Caco-2 (cell line): ENCODE measurements around the gene TMPRSS7. TPM values are rescaled to one million over a fixed set of nuclear protein-coding genes. Genes with fewer than 3 reads are reported as not detected.

Experiments
- BruUV-seq: library from RNA; stranded (reverse); fragments of 400-500 nt; replicated peaks from 2 replicates; lab custom pipeline; 2021; lab: Mats Ljungman, UMichigan
- CTCF ChIA-PET: fragments of 300-600 bp; sonication (Branson Sonifier 250); formaldehyde crosslinking; loops from one replicate; lab custom pipeline; 2022; ENCODE audit warnings: antibody characterized with exemption; lab: Charles Lee
- POLR2A ChIA-PET: fragments of 300-600 bp; sonication (Branson Sonifier 250); formaldehyde crosslinking; loops from one replicate; lab custom pipeline; 2022; ENCODE audit warnings: antibody characterized with exemption; lab: Charles Lee
- DNase-seq, 2 experiments: peaks; one replicate each; pipeline versions ENCODE4 v3.0.0 to v3.0.0-alpha.2; 2020 to 2022
- H3K27me3 ChIP-seq: replicated peaks from 2 replicates; pipeline ENCODE4 v1.6.0; 2011; ENCODE audit warnings: low read length; ENCODE audit not compliant: control insufficient read depth, insufficient read depth
- H3K36me3 ChIP-seq: 2 replicates; pipeline ENCODE4 v1.5.1; 2011; ENCODE audit warnings: low read length; ENCODE audit not compliant: control insufficient read depth, insufficient read depth
- H3K4me1 ChIP-seq: fragments of 250-450 bp; sonication (Bioruptor Pico); 2 replicates; pipeline ENCODE4 v1.5.1; 2020; ENCODE audit warnings: mild to moderate bottlenecking
- H3K4me3 ChIP-seq: 2 replicates; pipeline ENCODE4 v1.5.1; 2011; ENCODE audit warnings: low read depth, mild to moderate bottlenecking, control low read depth, low read length
- H3K9me3 ChIP-seq: fragments of 250-450 bp; sonication (Bioruptor Pico); 2 replicates; pipeline ENCODE4 v1.5.1; 2020; ENCODE audit warnings: mild to moderate bottlenecking, moderate library complexity
- H3K27ac Mint-ChIP-seq: one replicate; pipeline ENCODE4 v1.8.0; 2022; ENCODE audit warnings: mixed read lengths; ENCODE audit not compliant: unreplicated experiment
- H3K27me3 Mint-ChIP-seq: one replicate; pipeline ENCODE4 v1.8.0; 2022; ENCODE audit warnings: mixed read lengths; ENCODE audit not compliant: insufficient read depth, unreplicated experiment
- H3K36me3 Mint-ChIP-seq: one replicate; pipeline ENCODE4 v1.8.0; 2022; ENCODE audit warnings: mild to moderate bottlenecking, mixed read lengths; ENCODE audit not compliant: insufficient read depth, unreplicated experiment
- H3K4me1 Mint-ChIP-seq: one replicate; pipeline ENCODE4 v1.8.0; 2022; ENCODE audit warnings: low read depth, mixed read lengths; ENCODE audit not compliant: unreplicated experiment
- H3K4me3 Mint-ChIP-seq: one replicate; pipeline ENCODE4 v1.8.0; 2022; ENCODE audit warnings: mild to moderate bottlenecking, moderate library complexity, mixed read lengths; ENCODE audit not compliant: unreplicated experiment
- H3K9me3 Mint-ChIP-seq: one replicate; pipeline ENCODE4 v1.8.0; 2022; ENCODE audit warnings: mixed read lengths; ENCODE audit not compliant: unreplicated experiment
- intact Hi-C: fragments of 100-400 bp; cut with micrococcal nuclease; formaldehyde crosslinking; loops from one replicate; pipeline ENCODE4 v1.10.0; 2022; ENCODE audit not compliant: unreplicated experiment
- total RNA-seq: library from RNA; stranded (reverse); gene quantifications from 2 replicates; pipeline ENCODE4 v1.2.3, GENCODE V29; 2022
- TF ChIP-seq, protein P1 (sequence below), 2 experiments: fragments of 200-600 bp in 1 of 2; IDR thresholded peaks; 1 replicate in 1 of 2; 2 replicates in 1 of 2; pipeline versions ENCODE4 v1.5.1 to v1.8.0; 2011 to 2022; ENCODE audit warnings: antibody characterized with exemption in 1 of 2, control low read depth in 1 of 2, inconsistent platforms in 1 of 2, low read depth in 1 of 2, low read length in 1 of 2, mild to moderate bottlenecking in 1 of 2, moderate library complexity in 1 of 2; ENCODE audit not compliant: insufficient read depth in 1 of 2, severe bottlenecking in 1 of 2, unreplicated experiment in 1 of 2

TMPRSS7 gene
- total RNA-seq, 1 experiment from 2014 or later, result 0.36 TPM

DNA sequence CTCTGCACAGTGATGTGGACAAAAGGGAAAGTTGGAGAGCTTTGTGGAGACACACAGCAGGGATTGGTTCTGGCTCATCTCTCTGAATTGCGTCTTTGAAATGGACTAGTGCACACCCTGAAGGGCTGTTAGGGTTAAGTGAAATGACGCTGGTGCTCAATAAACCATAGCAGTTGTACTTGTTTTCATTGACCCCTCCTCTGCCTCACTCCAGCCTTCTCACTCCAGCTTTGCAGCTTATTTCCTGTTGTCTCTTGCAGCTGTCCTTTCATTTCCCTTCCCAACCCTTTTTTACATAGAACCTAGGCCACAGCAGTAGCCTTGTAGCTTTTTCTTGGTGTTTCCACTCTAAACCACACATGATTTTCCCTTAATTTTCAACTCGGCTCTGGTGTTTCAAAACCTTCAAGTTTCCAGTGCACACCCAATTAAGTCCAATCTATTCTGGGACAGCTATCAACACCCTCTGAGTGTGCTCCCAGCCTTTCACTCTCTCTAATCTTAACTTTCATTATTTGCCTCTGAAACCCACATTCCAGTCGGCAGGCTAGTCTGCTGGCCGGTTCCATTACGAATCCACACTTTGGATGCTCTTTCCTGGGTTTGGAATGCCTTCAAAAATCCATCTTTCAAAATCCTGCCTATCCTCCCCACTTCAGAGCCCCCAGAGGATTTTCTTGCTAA is 58.1 kb downstream of the TMPRSS7 start:
- Histone ChIP-seq H3K4me3 (no peak overlapping the region), H3K36me3 (peaks cover 2% of the 10 kb centered on the region; the same call in 1 of the 2 replicates), H3K27me3 (no peaks in the 10 kb centered on the region), H3K4me1 (peaks cover 65% of the 10 kb centered on the region), H3K9me3 (no peaks in the 10 kb centered on the region)
- no peaks in the 10 kb centered on the region for H3K9me3 Mint-ChIP-seq
- peak overlapping the region; percentile 13 for H3K4me3 Mint-ChIP-seq
- no TSS peak for BruUV-seq
- CTCF ChIA-PET, result no interaction called here
- H3K36me3 Mint-ChIP-seq, result peaks cover 81% of the 10 kb centered on the region
- H3K4me1 Mint-ChIP-seq, result peaks cover 52% of the 10 kb centered on the region
- intact Hi-C loops, result loop anchor here (5.0 kb wide), 1 partner anchor 105 kb away; no protein-coding TSS in a partner anchor
- POLR2A ChIA-PET, result interaction anchor here (1.1 kb wide), 1 partner anchor 114 kb away, joined by 4 read pairs; the partner anchor contains the start of gene ABHD10
- DNase-seq, result no peak
- TF ChIP-seq, protein P1, sequence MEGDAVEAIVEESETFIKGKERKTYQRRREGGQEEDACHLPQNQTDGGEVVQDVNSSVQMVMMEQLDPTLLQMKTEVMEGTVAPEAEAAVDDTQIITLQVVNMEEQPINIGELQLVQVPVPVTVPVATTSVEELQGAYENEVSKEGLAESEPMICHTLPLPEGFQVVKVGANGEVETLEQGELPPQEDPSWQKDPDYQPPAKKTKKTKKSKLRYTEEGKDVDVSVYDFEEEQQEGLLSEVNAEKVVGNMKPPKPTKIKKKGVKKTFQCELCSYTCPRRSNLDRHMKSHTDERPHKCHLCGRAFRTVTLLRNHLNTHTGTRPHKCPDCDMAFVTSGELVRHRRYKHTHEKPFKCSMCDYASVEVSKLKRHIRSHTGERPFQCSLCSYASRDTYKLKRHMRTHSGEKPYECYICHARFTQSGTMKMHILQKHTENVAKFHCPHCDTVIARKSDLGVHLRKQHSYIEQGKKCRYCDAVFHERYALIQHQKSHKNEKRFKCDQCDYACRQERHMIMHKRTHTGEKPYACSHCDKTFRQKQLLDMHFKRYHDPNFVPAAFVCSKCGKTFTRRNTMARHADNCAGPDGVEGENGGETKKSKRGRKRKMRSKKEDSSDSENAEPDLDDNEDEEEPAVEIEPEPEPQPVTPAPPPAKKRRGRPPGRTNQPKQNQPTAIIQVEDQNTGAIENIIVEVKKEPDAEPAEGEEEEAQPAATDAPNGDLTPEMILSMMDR (IDR thresholded peaks at IDR 0.05; ENCODE audit: insufficient read depth in 1 of 2, low read depth in 1 of 2, low read length in 1 of 2, severe bottlenecking in 1 of 2, unreplicated experiment in 1 of 2), result no peak
- H3K27ac Mint-ChIP-seq, result peak overlapping the region; percentile 29
- no peaks in the 10 kb centered on the region for H3K27me3 Mint-ChIP-seq

DNA sequence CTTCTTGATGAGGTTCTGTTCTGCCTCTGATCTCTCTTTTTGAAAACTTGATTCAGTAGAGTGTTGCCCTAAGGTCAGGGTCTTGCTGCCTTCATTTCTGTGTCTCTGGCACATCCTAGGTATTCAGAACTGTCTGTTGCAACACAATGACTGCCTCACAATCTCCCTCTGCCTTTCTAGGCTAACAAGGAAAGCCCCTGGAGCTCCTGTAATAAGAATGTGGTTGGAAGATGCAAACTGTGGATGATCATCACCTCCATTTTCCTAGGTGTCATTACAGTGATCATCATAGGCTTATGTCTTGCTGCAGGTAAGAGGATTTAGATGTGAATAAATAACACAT is 58.6 kb downstream of the TMPRSS7 start:
- Mint-ChIP-seq H3K27ac (peak overlapping the region; percentile 29), H3K4me3 (peak overlapping the region; percentile 13), H3K27me3 (no peaks in the 10 kb centered on the region), H3K4me1 (peaks cover 47% of the 10 kb centered on the region), H3K36me3 (peaks cover 80% of the 10 kb centered on the region), H3K9me3 (no peaks in the 10 kb centered on the region)
- Histone ChIP-seq H3K36me3 (peaks cover 2% of the 10 kb centered on the region; the same call in 1 of the 2 replicates), H3K27me3 (no peaks in the 10 kb centered on the region), H3K4me3 (no peak overlapping the region), H3K4me1 (peaks cover 61% of the 10 kb centered on the region), H3K9me3 (no peaks in the 10 kb centered on the region)
- ChIA-PET CTCF (no interaction called here), POLR2A (interaction anchor here (1.1 kb wide), 1 partner anchor 115 kb away, joined by 4 read pairs; the partner anchor contains the start of gene ABHD10)
- intact Hi-C loops, result loop anchor here (5.0 kb wide), 1 partner anchor 106 kb away; no protein-coding TSS in a partner anchor
- no TSS peak for BruUV-seq
- TF ChIP-seq, protein P1 (IDR thresholded peaks at IDR 0.05; ENCODE audit: insufficient read depth in 1 of 2, low read depth in 1 of 2, low read length in 1 of 2, severe bottlenecking in 1 of 2, unreplicated experiment in 1 of 2), result no peak
- DNase-seq, result no peak

DNA sequence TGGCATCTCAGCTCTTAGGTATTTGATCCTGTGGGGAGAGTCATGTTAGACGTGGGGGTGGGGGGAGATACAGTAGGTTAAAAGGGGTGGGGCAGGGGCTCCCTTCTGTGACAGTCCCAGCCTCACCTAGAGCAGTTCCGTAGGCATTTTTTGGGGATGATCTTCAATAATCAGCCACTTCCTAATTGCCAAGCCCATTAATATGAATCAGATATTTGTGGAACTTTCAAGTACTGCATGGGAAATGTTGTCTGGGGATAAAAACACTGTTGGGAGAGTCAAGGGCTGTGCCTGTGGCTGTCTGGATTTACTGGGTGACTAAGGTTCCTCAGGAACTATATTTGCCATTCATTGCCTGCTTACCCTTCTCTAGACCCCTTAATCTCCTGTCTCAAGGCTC is 61.2 kb downstream of the TMPRSS7 start:
- no peak overlapping the region for H3K27ac Mint-ChIP-seq

More for the DNA sequence above, 61.2 kb downstream of the TMPRSS7 start:
- no peak overlapping the region for H3K4me3 ChIP-seq
- no TSS peak for BruUV-seq
- Mint-ChIP-seq H3K36me3 (peaks cover 67% of the 10 kb centered on the region), H3K27me3 (no peaks in the 10 kb centered on the region), H3K4me1 (peaks cover 36% of the 10 kb centered on the region), H3K9me3 (no peaks in the 10 kb centered on the region), H3K4me3 (no peak overlapping the region)
- ChIA-PET POLR2A (interaction anchor here (0.6 kb wide), 1 partner anchor 104 kb away, joined by 6 read pairs; no protein-coding TSS in a partner anchor), CTCF (no interaction called here)
- intact Hi-C loops, result no loop called here
- H3K36me3 ChIP-seq, result peaks cover 2% of the 10 kb centered on the region; the same call in 1 of the 2 replicates
- DNase-seq, result no peak
- H3K27me3 ChIP-seq, result no peaks in the 10 kb centered on the region
- peaks cover 38% of the 10 kb centered on the region for H3K4me1 ChIP-seq
- TF ChIP-seq, protein P1 (IDR thresholded peaks at IDR 0.05; ENCODE audit: insufficient read depth in 1 of 2, low read depth in 1 of 2, low read length in 1 of 2, severe bottlenecking in 1 of 2, unreplicated experiment in 1 of 2), result no peak
- H3K9me3 ChIP-seq, result no peaks in the 10 kb centered on the region
